ENCODE results near the gene TNFRSF8.
A peak's percentile ranks its signal among the peaks of the same experiment; 100 is the strongest.
"Not testable (repeated sequence)": the region's sequence is repeated elsewhere in the genome, so short reads cannot be mapped to it uniquely, and the experiment has no call there.

The TNFRSF8 gene

DNA sequence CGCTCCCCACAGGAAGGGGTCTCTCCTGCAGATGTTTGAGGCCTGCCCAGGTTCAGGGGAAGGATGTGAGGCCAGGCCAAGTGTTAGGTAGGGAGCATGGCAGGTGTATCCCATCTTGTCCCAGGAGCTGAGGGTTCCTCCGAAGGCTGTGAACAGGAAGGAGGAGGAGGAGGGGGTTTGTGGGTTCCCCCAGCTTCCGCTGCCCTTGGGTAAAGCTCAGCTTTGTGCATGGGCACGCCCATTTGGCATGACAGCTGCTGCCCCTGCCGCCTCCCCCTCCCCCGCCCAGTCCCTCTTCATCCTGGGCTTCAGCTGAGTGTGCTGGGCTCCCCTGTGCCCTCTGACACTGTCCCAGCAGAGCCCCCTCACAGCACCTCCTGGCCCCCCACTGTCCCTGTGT, 25.5 kb downstream of the TNFRSF8 start:
- DNase-seq = peak in 1 of 2 donors; percentile 18

DNA sequence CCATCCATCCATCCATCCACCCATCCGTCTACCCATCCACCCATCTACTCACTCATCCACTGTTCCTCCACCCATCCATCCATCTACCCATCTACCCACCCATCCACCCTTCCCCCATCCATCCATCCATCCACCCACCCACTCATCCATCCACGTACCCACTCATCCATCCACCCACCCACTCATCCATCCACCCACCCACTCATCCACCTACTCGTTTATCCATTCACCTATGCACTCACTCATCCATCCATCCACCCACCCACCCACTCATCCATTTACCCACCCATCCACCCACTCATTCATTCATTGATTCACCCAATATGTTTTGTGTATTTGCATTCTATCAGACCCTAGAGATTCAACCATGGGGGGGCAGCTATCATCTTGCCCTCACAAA, 27.2 kb downstream of the TNFRSF8 start:
- DNase-seq = no peak

DNA sequence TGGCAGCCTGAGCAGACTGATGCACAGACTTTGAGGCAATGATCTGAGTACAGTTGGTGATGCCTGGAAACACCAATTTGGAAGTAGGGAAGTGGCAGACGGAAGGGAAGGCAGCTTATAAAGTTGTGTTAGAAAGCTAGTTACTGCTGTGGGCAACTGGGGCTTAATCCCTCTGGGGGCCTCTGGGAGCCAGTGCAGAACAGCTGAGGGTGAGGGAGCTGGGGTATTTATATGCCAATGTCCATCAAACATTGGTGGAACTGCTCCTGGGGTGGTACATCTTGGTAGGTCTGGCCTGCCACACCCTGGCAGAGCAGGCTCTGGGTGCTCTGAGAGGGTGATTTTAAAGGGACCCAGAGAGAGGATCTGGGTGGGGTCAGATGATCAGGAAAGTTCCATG, 28.1 kb downstream of the TNFRSF8 start:
- no peak for DNase-seq

DNA sequence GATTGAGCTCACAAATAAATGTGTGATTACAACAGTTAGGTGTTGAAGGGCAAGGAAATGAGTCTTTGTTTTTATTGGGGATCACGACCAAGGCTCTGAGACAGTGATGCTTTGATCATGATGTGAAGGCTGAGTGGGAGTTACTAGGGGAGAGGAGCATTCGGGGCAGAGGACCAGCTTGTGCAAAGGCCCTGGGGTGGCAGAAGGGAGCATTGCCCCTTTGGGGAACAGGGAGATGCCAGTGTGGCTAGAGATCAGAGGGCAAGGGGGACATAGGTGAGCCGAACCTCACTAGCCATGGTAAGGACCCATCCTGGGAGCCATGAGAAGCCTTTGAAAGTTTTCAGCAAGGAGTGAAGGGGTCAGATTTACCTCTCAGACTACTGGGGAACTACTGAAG, 31.1 kb downstream of the TNFRSF8 start:
- no peak for DNase-seq

DNA sequence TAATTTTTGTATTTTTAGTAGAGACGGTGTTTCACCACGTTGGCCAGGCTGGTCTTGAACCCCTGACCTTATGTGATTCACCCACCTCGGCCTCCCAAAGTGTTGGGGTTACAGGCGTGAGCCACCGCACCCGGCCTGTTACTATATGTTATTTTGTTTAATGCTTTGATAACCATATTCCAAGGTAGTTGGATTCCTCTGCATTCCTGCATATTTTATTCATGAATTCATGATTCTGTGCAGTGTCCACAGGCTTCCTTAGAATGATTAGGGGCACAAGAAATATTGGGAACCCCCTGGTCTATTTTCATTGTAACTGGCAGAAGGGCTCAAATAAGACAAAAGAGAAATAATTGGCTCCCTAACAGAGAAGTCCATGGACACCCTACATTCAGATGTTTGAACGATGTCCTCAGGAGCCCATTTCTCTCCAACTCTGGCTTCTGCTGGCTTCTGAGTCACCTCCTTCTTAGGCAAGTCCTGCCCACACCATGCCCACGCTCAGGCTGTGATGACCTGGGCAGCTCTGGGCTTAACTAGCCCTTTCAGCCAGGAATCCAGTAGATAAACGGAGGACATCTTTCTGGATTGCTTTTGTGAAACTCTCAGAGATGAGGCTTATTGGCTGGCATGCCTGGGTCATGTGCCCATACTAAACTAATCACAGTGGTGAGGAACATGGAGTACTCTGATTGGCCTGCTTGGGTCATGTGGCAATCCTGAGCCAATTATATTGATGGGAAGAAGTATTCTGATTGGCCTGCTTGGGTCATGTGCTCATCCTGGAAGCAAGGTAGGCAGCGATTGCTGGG, 32.6 kb downstream of the TNFRSF8 start:
- DNase-seq = peak; percentile 69 to 89

DNA sequence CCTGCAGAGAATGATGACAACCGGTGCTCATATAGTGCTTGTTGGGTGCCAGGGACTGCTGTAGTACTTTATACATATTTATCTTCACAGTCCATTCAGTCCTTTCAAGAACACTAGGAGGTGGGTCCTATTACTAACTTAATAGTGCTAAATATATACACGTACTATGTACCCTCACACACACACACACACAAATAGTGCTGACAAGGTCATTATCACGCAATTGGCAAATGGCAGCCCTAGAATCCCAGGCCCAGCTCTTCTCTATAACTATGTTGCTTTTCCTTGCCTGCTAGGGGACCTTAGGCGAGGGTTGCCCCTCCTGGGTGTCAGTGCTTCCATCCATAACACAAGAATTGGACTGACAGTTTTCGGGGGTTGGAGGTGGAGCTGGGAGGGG, 33.5 kb downstream of the TNFRSF8 start:
- no peak for DNase-seq

DNA sequence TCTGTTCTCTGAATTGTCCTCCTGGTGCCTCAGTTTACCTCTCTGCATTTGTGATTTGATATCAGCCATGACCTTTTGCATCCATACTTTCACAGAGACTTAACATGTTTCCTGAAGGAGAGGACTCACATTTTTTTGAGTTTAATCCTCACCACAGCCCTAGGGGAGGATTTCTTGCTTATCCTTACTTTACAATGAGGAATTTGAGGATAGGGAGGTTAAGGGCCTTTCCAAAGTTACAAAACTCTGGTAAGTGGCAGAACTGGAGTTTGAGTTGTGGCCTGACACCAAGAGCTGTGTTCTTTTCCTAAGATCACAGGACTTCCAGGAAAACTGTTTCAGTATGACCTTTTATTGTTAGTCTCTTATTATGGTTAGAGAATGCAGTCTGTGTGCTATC, 34.2 kb downstream of the TNFRSF8 start:
- peak in 1 of 2 donors; percentile 37 for DNase-seq

DNA sequence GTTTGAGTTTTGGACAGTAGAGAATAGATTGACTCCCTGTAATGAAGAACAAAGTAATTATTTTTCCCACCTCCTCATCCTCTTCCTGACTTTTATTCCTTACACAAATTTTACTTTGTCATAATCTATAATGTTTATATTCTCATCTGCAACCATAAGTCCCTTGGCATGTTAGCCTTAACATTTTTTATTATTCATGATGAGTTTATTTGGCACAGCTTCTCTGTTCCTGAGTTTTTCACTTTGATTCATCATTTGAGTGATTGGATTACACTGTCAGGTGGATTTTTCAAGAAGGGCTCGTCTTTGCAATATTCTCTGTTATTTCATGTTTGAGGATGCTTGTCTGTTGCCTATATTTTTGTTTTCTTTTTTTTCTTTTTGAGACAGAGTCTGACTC, 35.7 kb downstream of the TNFRSF8 start:
- no peak for DNase-seq

DNA sequence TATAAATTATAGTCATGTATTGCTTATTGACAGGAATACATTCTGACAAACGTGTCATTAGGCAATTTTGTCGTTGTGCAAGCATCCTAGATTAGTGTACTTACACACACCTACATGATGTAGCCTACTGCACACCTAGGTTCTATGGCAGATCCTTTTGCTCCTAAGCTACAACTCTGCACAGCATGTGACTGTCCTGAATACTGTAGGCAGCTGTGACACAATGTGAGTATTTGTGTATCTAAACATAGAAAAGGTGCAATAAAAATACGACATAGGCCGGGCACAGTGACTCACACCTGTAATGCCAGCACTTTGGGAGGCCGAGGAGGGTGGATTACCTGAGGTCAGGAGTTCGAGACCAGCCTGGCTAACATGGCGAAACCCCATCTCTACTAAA, 36.5 kb downstream of the TNFRSF8 start:
- DNase-seq = no peak

DNA sequence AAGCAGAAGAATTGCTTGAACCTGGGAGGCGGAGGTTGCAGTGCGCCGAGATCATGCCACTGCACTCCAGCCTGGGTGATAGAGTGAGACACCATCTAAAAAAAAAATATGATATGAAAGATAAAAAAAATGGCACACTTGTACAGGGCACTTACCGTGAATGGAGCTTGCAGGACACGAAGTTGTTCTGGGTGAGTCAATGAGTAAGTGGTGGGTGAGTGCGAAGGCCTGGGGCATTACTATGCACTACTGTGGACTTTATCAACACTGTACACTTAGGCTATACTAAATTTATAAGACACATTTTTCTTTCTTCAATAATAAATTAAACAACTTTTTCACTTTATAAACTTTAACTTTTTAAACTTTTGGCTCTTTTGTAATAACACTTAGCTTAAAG, 37.0 kb downstream of the TNFRSF8 start:
- DNase-seq = no peak

DNA sequence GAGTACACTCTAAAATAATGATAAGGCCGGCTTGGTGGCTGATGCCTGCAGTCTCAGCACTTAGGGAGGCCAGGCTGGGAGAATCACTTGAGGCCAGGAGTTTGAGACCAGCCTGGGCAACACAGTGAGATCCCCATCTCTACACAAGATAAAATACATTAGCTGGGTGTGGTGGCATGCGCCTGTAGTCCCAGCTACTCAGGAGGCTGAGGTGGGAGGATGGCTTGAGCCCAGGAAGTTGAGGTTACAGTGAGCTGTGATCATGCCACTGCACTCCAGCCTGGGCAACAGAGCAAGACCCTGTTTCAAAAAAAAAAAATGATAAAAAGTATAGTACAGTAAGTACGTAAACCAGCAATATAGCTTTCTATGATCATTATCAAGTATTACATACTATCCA, 38.0 kb downstream of the TNFRSF8 start:
- not testable (repeated sequence) for DNase-seq

DNA sequence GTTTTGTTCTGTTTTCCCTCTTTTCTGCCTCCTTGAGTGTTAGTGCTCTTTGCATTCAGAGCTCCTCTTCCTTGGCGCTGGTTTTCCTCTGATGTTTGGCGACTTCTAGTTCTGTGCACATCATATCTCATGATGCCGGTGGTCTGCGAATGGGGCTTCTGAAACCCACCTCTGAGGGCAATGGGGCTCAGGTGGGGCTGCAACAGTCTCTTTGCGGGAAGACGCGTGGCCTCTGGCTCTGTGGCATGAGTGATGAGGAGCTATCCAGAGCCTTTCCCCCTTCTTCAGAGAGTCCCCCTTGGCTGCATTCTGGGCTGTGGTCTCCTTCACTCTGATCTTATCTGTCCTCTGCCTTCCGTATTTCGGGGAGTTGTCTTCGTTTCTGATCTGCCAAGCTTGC, 39.0 kb downstream of the TNFRSF8 start:
- DNase-seq = no peak

DNA sequence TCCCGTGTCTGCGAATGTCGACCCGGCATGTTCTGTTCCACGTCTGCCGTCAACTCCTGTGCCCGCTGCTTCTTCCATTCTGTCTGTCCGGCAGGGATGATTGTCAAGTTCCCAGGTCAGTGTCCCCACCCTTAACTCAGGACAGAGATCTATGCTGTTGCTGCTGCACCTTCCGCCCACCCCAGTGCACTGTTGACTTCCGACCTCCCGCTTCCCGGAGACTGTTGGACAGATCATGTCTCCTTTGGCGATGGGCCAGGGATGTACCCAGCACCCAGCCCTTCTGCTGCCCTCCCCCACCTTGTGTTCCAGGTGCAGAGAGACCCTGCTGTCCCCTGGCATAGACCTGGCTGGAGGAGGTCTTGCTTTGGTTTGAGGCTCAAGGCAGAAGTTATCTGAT, 41.3 kb downstream of the TNFRSF8 start:
- DNase-seq = no peak

DNA sequence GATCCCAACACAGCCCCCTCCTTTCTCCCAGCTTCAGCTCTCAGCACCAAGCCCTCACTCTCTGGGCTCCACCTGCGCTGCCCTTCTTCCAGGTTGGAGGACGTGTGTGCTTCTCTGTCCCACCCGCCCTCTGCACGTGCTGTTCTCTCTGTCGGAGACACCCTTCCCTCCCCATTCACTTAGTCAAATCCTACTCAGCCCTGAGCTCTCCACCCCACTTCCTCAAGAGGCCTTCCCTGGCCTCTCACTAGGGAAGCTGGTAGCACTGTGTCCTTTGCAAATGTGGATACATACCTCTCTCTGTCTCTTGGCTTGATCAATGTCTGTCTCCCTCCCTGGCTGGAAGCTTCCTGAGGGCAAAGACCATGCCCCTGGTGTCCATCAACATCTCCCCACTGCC, 43.0 kb downstream of the TNFRSF8 start:
- no peak for DNase-seq

DNA sequence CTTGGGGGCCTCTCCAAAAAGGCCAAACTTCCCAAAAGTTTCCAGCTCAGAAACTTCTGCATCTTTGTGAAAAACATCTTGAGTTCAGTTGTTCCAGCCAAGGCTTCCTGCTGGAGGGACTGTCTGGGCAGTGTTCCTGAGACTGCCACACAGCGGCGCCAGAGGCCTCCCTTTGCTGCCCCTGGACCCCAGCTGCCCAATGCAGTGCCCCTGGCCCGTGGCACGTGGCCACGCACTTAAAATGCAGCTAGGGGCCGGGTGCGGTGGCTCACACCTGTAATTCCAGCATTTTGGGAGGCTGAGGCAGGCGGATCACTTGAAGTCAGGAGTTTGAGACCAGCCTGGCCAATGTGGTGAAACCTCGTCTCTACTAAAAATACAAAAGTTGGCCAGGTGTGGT, 43.8 kb downstream of the TNFRSF8 start:
- DNase-seq = not testable (repeated sequence)

DNA sequence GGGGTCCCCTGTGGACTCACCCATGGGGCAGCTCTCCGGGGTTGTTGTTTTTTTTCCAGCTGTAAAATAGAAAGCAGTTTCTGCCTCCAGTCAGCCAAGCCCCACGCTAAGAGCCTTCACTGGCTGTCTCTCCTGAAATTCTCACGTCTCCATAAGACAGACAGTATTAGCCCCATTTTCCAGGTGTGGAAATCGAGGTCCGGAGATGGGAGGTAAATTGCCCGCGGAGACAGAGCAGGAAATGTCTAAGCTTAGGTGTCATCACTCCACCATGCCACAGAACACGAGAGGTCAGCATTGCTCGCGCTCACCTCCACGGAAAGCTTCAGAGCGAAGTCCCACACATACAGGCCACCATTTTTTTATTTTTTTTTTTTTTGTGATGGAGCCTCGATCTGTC, 44.6 kb downstream of the TNFRSF8 start:
- no peak for DNase-seq

DNA sequence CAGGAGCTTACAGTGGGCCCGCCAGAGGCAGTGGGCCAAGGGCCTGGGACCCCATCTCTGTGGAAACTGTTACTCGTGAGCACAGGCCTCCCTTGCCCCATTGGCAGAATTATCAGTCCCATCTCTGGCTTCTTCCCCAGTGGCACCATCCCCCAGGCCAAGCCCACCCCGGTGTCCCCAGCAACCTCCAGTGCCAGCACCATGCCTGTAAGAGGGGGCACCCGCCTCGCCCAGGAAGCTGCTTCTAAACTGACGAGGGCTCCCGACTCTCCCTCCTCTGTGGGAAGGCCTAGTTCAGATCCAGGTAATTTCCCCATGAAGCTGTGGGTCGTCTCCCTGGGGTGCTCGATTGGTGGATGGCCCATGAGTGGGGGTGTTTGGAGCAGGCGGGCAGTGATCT, 46.8 kb downstream of the TNFRSF8 start:
- no peak for DNase-seq

DNA sequence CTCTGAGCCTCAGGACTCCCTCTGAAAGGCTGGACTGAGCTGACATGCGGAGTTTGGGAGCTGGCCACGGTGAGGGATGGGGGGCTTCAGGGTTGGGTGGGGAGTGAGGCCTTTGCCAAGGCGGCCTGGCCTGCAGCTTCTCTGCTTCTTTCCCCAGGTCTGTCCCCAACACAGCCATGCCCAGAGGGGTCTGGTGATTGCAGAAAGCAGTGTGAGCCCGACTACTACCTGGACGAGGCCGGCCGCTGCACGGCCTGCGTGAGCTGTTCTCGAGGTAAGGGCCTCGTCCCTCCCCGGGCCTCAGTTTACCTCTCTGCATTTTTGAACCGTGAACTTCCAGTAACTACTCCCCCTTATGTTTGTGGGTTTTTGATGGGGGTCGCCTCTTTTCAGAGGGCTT, 48.6 kb downstream of the TNFRSF8 start:
- DNase-seq = no peak

DNA sequence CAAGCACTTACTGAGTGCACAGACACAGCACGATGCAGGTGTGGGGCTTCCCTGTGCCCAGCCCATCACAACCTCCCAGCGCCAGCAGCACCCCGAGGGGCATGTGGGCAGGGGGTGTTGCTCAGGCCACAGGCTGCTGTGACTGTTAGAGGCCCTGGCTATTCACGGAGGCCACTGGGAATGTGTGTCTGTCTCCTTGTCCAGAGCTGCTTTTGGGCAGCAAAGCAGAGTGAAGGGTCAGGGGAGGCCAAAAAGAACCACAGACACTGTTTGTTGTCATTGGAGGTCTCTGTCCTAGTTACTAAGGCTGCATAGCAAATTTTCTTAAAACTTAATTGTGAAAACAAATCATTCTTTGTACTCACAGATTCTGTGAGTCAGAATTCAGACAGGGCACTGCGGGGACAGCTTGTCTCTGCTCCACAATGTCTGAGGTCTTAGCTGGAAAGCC, 49.6 kb downstream of the TNFRSF8 start:
- DNase-seq = no peak

DNA sequence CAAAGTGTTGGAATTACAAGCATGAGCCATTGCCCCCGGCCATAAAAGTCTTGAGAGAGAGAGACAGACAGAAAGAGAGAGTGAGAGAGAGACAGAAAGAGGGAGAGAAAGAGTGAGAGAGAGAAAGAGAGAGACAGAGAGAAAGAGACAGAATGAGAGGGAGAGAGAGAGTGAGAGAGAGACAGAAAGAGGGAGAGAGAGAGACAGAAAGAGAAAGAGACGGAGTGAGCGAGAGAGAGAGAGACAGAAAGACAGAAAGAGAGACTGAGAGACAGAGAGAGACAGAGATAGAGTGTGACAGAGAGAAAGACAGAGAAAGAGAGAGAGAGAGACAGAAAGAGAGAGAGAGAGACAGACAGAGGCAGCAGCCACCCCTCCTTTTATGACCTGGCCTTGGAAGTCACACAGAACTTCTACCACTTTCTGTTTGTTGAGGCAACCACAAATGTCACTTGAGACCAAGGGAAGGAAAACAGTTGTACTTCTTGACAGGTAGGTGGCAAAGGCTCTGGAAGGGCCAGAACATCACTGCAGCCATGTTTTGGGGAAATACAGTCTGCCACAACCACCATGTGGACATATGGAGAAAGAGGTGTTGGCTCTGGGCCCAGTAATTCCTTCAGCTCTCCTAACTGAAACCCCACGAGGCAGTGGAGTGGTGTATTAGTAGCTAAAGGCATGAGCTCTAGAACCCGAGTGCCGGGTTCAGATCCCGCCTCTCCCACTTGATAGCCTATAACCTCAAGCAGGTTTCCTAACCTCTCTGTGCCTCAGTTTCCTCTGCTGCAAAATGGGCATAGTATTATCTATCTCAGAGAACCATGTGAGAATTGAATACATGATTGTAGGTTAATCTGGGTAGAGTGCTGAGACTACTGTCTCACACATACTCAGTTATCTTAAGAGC, 50.6 kb downstream of the TNFRSF8 start:
- DNase-seq = peak; percentile 29 to 36

DNA sequence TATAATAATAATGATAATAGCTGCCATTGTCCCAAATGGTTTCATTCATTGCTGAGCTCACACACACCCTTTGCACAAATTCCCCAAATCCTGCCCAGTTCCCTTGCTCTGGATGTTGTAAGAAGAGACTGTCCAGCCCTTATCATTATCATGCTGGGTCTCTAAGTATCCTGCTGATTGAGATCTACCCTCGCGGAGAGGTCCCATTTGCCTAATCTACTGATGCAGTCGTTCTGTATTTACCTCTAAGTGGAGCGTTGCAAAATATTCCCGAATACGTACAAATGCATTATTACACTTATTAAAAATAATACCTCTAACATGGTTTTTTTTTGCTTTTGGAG, 51.2 kb downstream of the TNFRSF8 start:
- no peak for DNase-seq

DNA sequence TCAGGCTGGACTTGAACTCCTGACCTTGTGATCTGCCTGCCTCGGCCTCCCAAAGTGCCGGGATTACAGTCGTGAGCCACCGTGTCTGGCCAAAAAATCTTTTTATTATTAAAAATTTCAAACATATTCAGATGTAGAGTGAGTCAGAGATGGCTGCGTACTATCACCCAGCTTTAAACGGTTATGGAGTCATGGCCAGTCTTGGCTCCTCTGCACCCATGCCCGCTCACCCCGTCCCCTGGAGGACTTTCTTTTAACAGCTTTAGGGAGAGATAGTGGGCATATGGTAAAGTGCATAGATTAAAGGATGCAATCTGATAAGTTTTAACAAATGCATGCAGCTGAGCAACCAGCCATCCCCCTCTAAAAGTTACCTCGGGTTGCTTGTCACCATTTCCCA, 51.8 kb downstream of the TNFRSF8 start:
- no peak for DNase-seq

DNA sequence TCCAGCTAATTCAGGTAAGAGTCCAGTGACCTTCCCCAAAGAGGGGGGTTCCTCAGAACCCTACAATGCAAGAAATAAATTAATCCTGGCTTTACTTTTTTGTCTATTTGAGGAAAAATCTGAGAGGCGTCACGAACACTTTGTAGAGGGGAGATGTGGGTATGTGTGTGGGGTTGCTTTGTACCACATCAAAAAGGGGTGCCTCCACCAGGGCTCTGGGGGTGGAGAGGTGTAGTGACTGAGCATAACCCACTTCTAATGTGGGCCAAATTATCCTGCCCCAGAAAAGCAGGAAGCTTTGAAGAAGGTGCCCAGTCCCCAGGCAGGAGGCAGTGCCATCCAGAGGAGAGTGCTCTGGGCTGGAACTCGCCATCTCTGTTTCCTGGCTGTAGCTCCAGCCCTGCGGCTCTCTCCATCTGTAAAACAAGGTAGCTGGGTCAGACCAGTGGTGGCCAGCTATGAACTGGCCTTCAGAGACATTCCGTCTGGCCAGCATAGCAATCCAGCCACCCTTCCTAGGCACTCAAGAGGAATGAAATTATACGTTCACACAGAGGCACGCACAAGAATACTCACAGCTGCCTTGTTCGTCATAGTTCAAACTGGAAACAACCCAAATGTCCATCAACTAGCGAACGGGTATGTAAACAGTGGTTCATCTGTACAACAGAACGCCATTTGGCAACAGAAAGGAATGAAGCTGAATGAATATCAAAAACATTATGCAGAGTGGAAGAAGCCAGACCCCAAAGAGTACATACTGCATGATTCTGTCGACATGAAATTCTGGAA, 58.3 kb downstream of the TNFRSF8 start:
- DNase-seq = no peak

Data from inflammatory macrophage treated with lipopolysaccharide for 1 hour (primary cell).